HG03159 (cell line): Measurements from ENCODE around the gene MFAP3.

Source experiments
- ATAC-seq: cut with Tn5 transposase; IDR thresholded peaks from one replicate; pipeline ENCODE4 v1.9.1; 2021; ENCODE audit warnings: mild to moderate bottlenecking, moderate library complexity; ENCODE audit not compliant: unreplicated experiment

The MFAP3 gene

GRCh38 chr5:154090656-154091055, 51.9 kb downstream of the MFAP3 start:
- no peak for ATAC-seq

GRCh38 chr5:154092356-154093141, 53.8 kb downstream of the MFAP3 start:
- no peak for ATAC-seq

GRCh38 chr5:154093142-154093532, 54.4 kb downstream of the MFAP3 start:
- ATAC-seq = no peak

DNA sequence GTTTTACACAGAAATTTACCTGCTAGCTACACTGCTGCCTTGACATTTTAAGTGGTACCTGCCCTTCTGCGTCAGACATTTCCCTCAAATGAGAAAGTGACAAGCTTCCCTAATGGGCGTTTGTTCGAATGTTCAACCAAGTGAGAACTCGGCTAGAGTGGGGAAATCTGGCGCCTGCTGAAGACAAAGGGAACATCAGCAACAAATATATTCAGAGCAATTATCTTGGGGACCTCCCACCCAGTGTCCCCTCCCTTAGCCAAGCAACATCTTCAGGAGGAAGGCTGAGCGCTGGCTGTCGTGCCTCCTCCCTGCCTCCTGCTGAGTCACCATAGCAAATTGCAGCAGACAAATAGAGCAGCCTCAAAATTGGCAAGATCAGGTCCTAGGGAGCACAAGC, 57.1 kb downstream of the MFAP3 start:
- no peak for ATAC-seq

DNA sequence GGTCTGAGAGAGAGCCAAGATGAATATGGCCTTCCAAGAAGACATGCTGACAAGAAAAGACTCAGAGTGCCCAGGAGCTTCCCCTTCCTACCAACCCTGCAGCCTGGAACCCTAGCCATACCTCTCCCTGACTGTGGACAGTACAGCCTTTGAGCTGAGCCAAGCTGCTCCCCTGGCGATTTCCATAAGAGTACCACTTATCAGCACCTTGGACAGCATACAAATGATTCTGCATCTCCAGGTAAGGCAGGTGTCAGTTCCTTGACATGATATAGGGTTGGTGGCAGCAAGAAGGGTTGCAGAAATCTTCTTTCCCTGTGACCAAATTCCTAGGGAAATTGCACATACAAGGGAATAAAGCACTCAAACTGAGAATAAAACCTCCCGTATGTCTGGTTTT, 58.3 kb downstream of the MFAP3 start:
- no peak for ATAC-seq

- ATAC-seq = no peak
These were observed 59.7 kb downstream of the MFAP3 start for GRCh38 chr5:154098465-154098864.

DNA sequence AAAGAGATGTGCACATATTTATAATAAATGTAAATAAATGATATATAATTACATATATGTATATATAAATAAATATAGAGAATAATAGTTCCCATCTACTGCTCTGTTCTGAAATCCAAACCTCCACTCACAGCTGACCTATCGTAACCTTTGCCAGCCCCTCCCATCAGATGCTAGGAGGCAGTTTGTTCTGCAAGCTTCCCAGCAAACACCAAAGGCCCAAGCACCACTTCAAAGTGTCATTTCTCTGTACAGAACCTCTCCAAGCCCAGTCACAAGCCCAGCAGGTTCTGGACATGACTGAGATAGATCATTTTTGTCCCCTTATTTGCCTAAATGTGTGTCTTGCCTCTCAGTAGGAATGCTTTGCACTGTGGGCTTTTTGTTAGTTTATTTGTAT, 62.4 kb downstream of the MFAP3 start:
- no peak for ATAC-seq

DNA sequence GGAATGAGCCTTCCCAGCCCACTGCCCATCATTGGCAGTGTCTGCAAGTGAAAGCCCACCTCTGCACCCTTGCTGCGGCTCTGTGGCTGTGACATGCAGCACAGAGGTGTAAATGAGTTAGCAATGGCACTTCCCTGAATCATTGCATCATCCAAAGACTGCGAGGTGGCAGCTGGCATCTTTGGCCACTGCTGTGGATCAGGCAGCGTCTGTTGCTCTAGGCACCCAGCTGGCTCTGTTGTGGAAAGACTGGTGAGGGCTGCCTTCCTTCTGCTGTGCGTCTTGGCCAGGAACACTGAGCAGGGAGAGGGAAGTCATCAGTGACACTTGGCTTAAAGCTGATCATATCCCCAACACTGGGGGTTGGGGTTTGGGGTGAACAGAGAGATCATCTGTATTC, 64.5 kb downstream of the MFAP3 start:
- ATAC-seq = no peak
